OCI-LY3 (cell line): Measurements from ENCODE around the gene PLA2G2A.

Experiments
- H2AFZ ChIP-seq: fragments of 200-600, 300-600 bp; shearing (Covaris generic); 2 replicates; pipeline ENCODE4 v1.6.0; 2014; ENCODE audit warnings: antibody characterized with exemption, low read depth, low read length
- H3K27ac ChIP-seq: fragments of 200-600, 300-600 bp; sonication (generic); 2 replicates; pipeline ENCODE4 v1.5.1; 2014; ENCODE audit warnings: mild to moderate bottlenecking, low read length, moderate library complexity, mixed read lengths
- H3K27me3 ChIP-seq: fragments of 200-600, 300-600 bp; sonication (generic); 2 replicates; pipeline ENCODE4 v1.6.1; 2014; ENCODE audit warnings: low read depth, low read length, mixed read lengths
- H3K36me3 ChIP-seq: fragments of 200-600, 300-600 bp; sonication (generic); replicated peaks from 2 replicates; pipeline ENCODE3; 2014; ENCODE audit warnings: low read depth, low read length, mixed read lengths
- H3K4me1 ChIP-seq: fragments of 300-600, 200-600 bp; sonication (generic); 2 replicates; pipeline ENCODE4 v1.6.1; 2014; ENCODE audit warnings: low read length, mixed read lengths
- H3K4me2 ChIP-seq: fragments of 200-600, 300-600 bp; sonication (generic); 2 replicates; pipeline ENCODE4 v1.6.1; 2014; ENCODE audit warnings: low read length, mixed read lengths
- H3K4me3 ChIP-seq: fragments of 300-600, 200-600 bp; sonication (generic); 2 replicates; pipeline ENCODE4 v1.5.1; 2014; ENCODE audit warnings: antibody characterized with exemption, mild to moderate bottlenecking, low read length, moderate library complexity
- H3K79me2 ChIP-seq: fragments of 300-600, 200-600 bp; shearing (Covaris generic); 2 replicates; pipeline ENCODE4 v1.6.1; 2014; ENCODE audit warnings: mild to moderate bottlenecking, low read length, mixed read lengths
- H3K9ac ChIP-seq: fragments of 300-600, 200-600 bp; shearing (Covaris generic); 2 replicates; pipeline ENCODE4 v1.6.0; 2014; ENCODE audit warnings: mild to moderate bottlenecking, low read length, moderate library complexity
- H3K9me3 ChIP-seq: fragments of 200-600, 300-600 bp; shearing (Covaris generic); 2 replicates; pipeline ENCODE4 v1.6.1; 2014; ENCODE audit warnings: low read length, mixed read lengths; ENCODE audit not compliant: insufficient read depth
- H4K20me1 ChIP-seq: fragments of 200-600, 300-600 bp; sonication (generic); 2 replicates; pipeline ENCODE4 v1.6.1; 2016; ENCODE audit warnings: low read length, mixed read lengths; ENCODE audit not compliant: insufficient read depth
- EZH2phosphoT487 ChIP-seq: fragments of 200-600 bp; shearing (Covaris generic); IDR thresholded peaks from 2 replicates; pipeline ENCODE4 v1.6.1; 2018; ENCODE audit warnings: antibody characterized with exemption, mixed run types, low read depth
- TF ChIP-seq, protein P1 (sequence below): fragments of 200-600, 300-600 bp; sonication (generic); IDR thresholded peaks from 2 replicates; pipeline ENCODE4 v1.5.1; 2014; ENCODE audit warnings: antibody characterized with exemption, low read length, low read depth

The PLA2G2A gene

DNA sequence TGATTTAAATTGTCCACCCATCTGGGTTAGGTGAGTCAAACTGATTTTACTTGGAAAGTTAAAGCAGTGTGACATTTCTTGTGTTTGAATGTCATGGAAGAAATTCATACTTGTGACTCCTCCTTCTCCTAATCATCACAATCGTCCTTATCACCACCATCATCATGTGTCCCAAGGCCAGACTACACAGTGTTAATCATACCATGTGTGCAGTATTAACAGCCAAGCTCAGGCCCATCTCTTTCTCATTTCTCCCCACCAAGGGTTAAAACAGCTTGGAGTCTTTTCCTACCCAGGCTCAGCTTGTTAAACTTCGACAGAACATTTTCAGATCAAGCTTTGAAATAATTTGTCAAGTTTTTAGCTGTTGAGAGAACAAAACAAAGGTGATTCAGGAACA is 33.5 kb downstream of the PLA2G2A start:
- no peaks in the 10 kb centered on the region for H3K36me3 ChIP-seq
- no peak overlapping the region for H3K4me2 ChIP-seq
- no peak overlapping the region for H3K4me3 ChIP-seq
- H3K4me1 ChIP-seq: no peaks in the 10 kb centered on the region
- H3K79me2 ChIP-seq: no peaks in the 10 kb centered on the region
- TF ChIP-seq, protein P1, sequence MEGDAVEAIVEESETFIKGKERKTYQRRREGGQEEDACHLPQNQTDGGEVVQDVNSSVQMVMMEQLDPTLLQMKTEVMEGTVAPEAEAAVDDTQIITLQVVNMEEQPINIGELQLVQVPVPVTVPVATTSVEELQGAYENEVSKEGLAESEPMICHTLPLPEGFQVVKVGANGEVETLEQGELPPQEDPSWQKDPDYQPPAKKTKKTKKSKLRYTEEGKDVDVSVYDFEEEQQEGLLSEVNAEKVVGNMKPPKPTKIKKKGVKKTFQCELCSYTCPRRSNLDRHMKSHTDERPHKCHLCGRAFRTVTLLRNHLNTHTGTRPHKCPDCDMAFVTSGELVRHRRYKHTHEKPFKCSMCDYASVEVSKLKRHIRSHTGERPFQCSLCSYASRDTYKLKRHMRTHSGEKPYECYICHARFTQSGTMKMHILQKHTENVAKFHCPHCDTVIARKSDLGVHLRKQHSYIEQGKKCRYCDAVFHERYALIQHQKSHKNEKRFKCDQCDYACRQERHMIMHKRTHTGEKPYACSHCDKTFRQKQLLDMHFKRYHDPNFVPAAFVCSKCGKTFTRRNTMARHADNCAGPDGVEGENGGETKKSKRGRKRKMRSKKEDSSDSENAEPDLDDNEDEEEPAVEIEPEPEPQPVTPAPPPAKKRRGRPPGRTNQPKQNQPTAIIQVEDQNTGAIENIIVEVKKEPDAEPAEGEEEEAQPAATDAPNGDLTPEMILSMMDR: no peak
- no peak for TF ChIP-seq EZH2phosphoT487
- H2AFZ ChIP-seq: no peak overlapping the region
- H3K9me3 ChIP-seq: no peaks in the 10 kb centered on the region
- no peaks in the 10 kb centered on the region for H3K27me3 ChIP-seq
- H3K27ac ChIP-seq: no peak overlapping the region
- H3K9ac ChIP-seq: no peak overlapping the region
- H4K20me1 ChIP-seq: no peaks in the 10 kb centered on the region

DNA sequence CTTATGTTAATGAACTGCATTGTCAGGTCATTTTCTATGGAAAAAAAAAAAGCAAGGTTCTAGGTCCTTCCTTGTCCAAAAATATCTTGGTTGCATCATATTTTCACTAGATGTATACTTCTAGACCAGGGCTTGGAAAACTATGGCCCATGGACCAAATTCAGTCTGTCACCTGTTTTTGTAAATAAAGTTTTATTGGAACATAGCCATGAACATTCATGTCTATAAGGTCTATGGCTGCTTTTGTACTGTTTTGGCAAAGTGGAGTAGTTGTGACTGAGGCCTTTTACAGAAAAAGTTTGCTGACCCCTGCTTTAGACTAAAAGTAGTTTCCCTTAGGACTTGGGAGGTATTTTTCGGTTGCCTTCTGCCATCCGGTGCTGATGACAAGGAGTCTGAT is 36.8 kb downstream of the PLA2G2A start:
- H3K27me3 ChIP-seq: no peaks in the 10 kb centered on the region
- no peaks in the 10 kb centered on the region for H4K20me1 ChIP-seq
- TF ChIP-seq, protein P1: no peak
- no peak for TF ChIP-seq EZH2phosphoT487
- H3K4me3 ChIP-seq: no peak overlapping the region
- H3K9me3 ChIP-seq: no peaks in the 10 kb centered on the region
- no peak overlapping the region for H3K9ac ChIP-seq
- H3K79me2 ChIP-seq: no peaks in the 10 kb centered on the region
- H3K4me2 ChIP-seq: no peak overlapping the region
- no peaks in the 10 kb centered on the region for H3K36me3 ChIP-seq
- H3K4me1 ChIP-seq: no peaks in the 10 kb centered on the region
- no peak overlapping the region for H3K27ac ChIP-seq
- no peak overlapping the region for H2AFZ ChIP-seq

DNA sequence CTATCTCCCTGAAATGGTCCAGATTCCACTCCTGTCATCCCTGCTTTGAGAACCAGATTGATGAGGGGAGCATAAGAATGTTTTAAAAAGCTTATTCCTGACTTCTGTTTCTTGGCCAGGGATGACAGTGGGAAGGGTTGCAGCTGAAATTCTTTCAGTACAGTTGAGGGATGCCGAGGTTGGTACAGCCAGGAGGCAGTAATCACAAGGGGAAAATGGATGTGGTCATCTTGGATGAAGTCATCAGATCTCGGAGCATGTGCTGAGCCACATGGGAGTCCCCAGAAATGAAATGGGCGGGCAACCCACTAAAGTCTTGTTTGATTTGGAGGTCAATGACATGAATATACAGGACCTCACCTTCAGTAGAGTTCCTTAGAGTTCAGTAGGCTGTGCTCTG is 37.3 kb downstream of the PLA2G2A start:
- TF ChIP-seq EZH2phosphoT487: no peak
- TF ChIP-seq, protein P1: no peak
- no peaks in the 10 kb centered on the region for H3K9me3 ChIP-seq
- H3K4me2 ChIP-seq: no peak overlapping the region
- no peak overlapping the region for H3K4me3 ChIP-seq
- no peaks in the 10 kb centered on the region for H3K27me3 ChIP-seq
- no peaks in the 10 kb centered on the region for H3K4me1 ChIP-seq
- H2AFZ ChIP-seq: no peak overlapping the region
- no peak overlapping the region for H3K9ac ChIP-seq
- H3K27ac ChIP-seq: no peak overlapping the region
- H3K79me2 ChIP-seq: no peaks in the 10 kb centered on the region
- no peaks in the 10 kb centered on the region for H3K36me3 ChIP-seq
- H4K20me1 ChIP-seq: no peaks in the 10 kb centered on the region

DNA sequence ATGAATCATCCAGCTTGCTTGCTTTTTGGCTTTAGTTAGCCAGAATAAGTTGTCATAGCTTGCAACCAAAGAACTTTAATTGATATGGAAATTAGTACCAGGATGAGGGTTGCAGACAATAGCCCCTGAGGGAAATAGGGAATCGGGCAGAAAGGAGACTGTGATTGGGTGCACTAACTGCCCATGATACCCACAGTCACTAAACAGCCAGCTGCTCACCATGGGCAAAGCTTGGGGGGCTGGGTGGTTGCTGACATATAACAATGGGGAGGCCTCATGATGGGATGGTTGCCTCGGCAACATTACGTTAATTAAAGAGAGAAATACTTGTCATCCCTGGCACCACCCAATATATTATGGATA is 38.2 kb downstream of the PLA2G2A start:
- H3K27me3 ChIP-seq: no peaks in the 10 kb centered on the region
- TF ChIP-seq EZH2phosphoT487: no peak
- TF ChIP-seq, protein P1: no peak
- H3K36me3 ChIP-seq: no peaks in the 10 kb centered on the region
- H3K9me3 ChIP-seq: no peaks in the 10 kb centered on the region
- no peak overlapping the region for H3K9ac ChIP-seq
- H4K20me1 ChIP-seq: no peaks in the 10 kb centered on the region
- H3K4me2 ChIP-seq: no peak overlapping the region
- peaks cover 2% of the 10 kb centered on the region; the same call in 1 of the 2 replicates for H3K4me1 ChIP-seq
- no peak overlapping the region for H2AFZ ChIP-seq
- no peaks in the 10 kb centered on the region for H3K79me2 ChIP-seq
- H3K4me3 ChIP-seq: no peak overlapping the region
- no peak overlapping the region for H3K27ac ChIP-seq
